Motor neuron (in vitro differentiated cells): ENCODE results near the gene RPS6KA2. TPM values are rescaled to one million over a fixed set of nuclear protein-coding genes. Genes with fewer than 3 reads are reported as not detected.

Experiments
- ATAC-seq, 8 experiments: fragments of 200-7000 bp; cut with Tn5 transposase; replicated peaks in 6 of 8; 2 replicates each; pipeline ENCODE4 v1.8.0; 2021; ENCODE audit warnings: mild to moderate bottlenecking in 8 of 8, moderate library complexity in 8 of 8
- H3K27ac ChIP-seq, 2 donors: fragments of 250-450 bp; sonication (Bioruptor Pico); 2 replicates each; pipeline ENCODE4 v1.9.0; 2021; ENCODE audit warnings: antibody characterized with exemption in 2 of 2, mild to moderate bottlenecking in 2 of 2, moderate library complexity in 1 of 2
- H3K4me1 ChIP-seq, 2 donors: fragments of 250-450 bp; sonication (Bioruptor Pico); replicated peaks in 1 of 2; 2 replicates each; pipeline ENCODE4 v1.6.1; 2021; ENCODE audit warnings: antibody characterized with exemption in 2 of 2, mild to moderate bottlenecking in 2 of 2, moderate library complexity in 1 of 2
- H3K4me3 ChIP-seq, 5 donors: fragments of 250-450 bp; sonication (Bioruptor Pico); 2 replicates each; pipeline ENCODE4 v1.9.0; 2021; ENCODE audit warnings: antibody characterized with exemption in 5 of 5, mild to moderate bottlenecking in 5 of 5, moderate library complexity in 4 of 5
- WGBS, 10 experiments: fragments of 450-650 bp; shearing (Covaris generic); methylation state at CpG; one replicate each; pipeline ENCODE4 v1.0.0; 2022; 5-methylcytosine and 5-hydroxymethylcytosine counted together
- in situ Hi-C, 9 experiments: fragments of 400-800 bp; cut with MboI; loops; one replicate each; pipeline ENCODE4 v1.15.0; 2021; ENCODE audit warnings: low sequenced_read_pairs in 9 of 9, low pct_unique_long_range_greater_than_20kb in 2 of 9; ENCODE audit not compliant: unreplicated experiment in 9 of 9
- total RNA-seq, 8 experiments: library from RNA; unstranded; fragments of 300-600 nt; gene quantifications; 2 replicates each; pipeline versions ENCODE4 v1.2.3 to v1.2.4, GENCODE V29; 2022

RPS6KA2 gene
- total RNA-seq, 8 experiments from 2014 or later: 18.9 to 39.1 (median 24.7) TPM

- WGBS, 10 experiments: 75 to 100% (median 87%) methylated on average over 2 to 13 of the region's 13 CpGs; no CpG with 5 or more reads in 4 of the 10 experiments
- no peak for ATAC-seq
- Histone ChIP-seq H3K4me1 (no peaks in the 10 kb centered on the region), H3K4me3 (no peak overlapping the region), H3K27ac (no peak overlapping the region)
- in situ Hi-C loops: no loop called here
These were observed 178.6 kb downstream of the RPS6KA2 start for GRCh38 chr6:166448432-166448831.

- in situ Hi-C loops: no loop called here
- 68 to 100% (median 97%) methylated on average over 1 to 9 of the region's 11 CpGs for WGBS, 10 experiments
These were observed 180.4 kb downstream of the RPS6KA2 start for GRCh38 chr6:166446567-166447065.

GRCh38 chr6:166446146-166446545 lies 180.9 kb downstream of the RPS6KA2 start:
- H3K27ac ChIP-seq: no peak overlapping the region
- 10 to 100% (median 89%) methylated on average over 1 to 9 of the region's 13 CpGs; no CpG with 5 or more reads in 1 of the 10 experiments for WGBS, 10 experiments
- in situ Hi-C loops: no loop called here
- peaks cover 0 to 14% of the 10 kb centered on the region in 2 donors for H3K4me1 ChIP-seq
- ATAC-seq: no peak
- no peak overlapping the region for H3K4me3 ChIP-seq

More at GRCh38 chr6:166446567-166447065, 180.4 kb downstream of the RPS6KA2 start:
- peaks cover 0 to 14% of the 10 kb centered on the region in 2 donors for H3K4me1 ChIP-seq
- no peak for ATAC-seq
- H3K4me3 ChIP-seq: no peak overlapping the region
- no peak overlapping the region for H3K27ac ChIP-seq

- no peak overlapping the region for H3K4me3 ChIP-seq
- 82 to 100% (median 94%) methylated on average over 1 to 12 of the region's 15 CpGs; no CpG with 5 or more reads in 1 of the 10 experiments for WGBS, 10 experiments
- ATAC-seq: no peak
- H3K27ac ChIP-seq: no peak overlapping the region
- H3K4me1 ChIP-seq: peaks cover 0 to 14% of the 10 kb centered on the region in 2 donors
- in situ Hi-C loops: no loop called here
These were observed 182.6 kb downstream of the RPS6KA2 start for GRCh38 chr6:166444446-166444845.

- no peak for ATAC-seq
- H3K4me1 ChIP-seq: peaks cover 0 to 14% of the 10 kb centered on the region in 2 donors
- in situ Hi-C loops: no loop called here
- H3K27ac ChIP-seq: no peak overlapping the region
- WGBS, 10 experiments: 43 to 100% (median 88%) methylated on average over 1 to 8 of the region's 8 CpGs
- H3K4me3 ChIP-seq: no peak overlapping the region
These were observed 183.9 kb downstream of the RPS6KA2 start for GRCh38 chr6:166443166-166443565.

GRCh38 chr6:166442131-166442685 lies 184.8 kb downstream of the RPS6KA2 start:
- in situ Hi-C loops: no loop called here
- peak in 3 of 8 experiments; percentile 46 to 65 (median 49) for ATAC-seq
- Histone ChIP-seq H3K4me3 (no peak overlapping the region), H3K27ac (peak overlapping the region in 1 of 2 donors; percentile 52), H3K4me1 (peaks cover 0 to 14% of the 10 kb centered on the region in 2 donors)
- 57 to 91% (median 83%) methylated on average over 2 to 18 of the region's 18 CpGs; no CpG with 5 or more reads in 1 of the 10 experiments for WGBS, 10 experiments

- 38 to 97% (median 83%) methylated on average over 1 to 7 of the region's 19 CpGs; no CpG with 5 or more reads in 5 of the 10 experiments for WGBS, 10 experiments
- ATAC-seq: peak in 1 of 8 experiments; percentile 16
- Histone ChIP-seq H3K4me3 (no peak overlapping the region), H3K27ac (no peak overlapping the region), H3K4me1 (peaks cover 0 to 14% of the 10 kb centered on the region in 2 donors)
- in situ Hi-C loops: no loop called here
These were observed 185.5 kb downstream of the RPS6KA2 start for GRCh38 chr6:166441325-166442078.

- H3K27ac ChIP-seq: no peak overlapping the region
- no peak for ATAC-seq
- in situ Hi-C loops: no loop called here
- H3K4me1 ChIP-seq: peaks cover 0 to 14% of the 10 kb centered on the region in 2 donors
- WGBS, 10 experiments: 87 to 100% (median 94%) methylated on average over 2 to 15 of the region's 15 CpGs
- no peak overlapping the region for H3K4me3 ChIP-seq
These were observed 186.3 kb downstream of the RPS6KA2 start for GRCh38 chr6:166440729-166441128.

- no peak overlapping the region for H3K4me3 ChIP-seq
- no peak for ATAC-seq
- peaks cover 0 to 14% of the 10 kb centered on the region in 2 donors for H3K4me1 ChIP-seq
- 69 to 100% (median 81%) methylated on average over 1 to 11 of the region's 11 CpGs; no CpG with 5 or more reads in 2 of the 10 experiments for WGBS, 10 experiments
- H3K27ac ChIP-seq: no peak overlapping the region
- in situ Hi-C loops: no loop called here
These were observed 186.9 kb downstream of the RPS6KA2 start for GRCh38 chr6:166440106-166440505.

- no peak overlapping the region for H3K4me3 ChIP-seq
- WGBS, 10 experiments: 40 to 100% (median 89%) methylated on average over 1 to 4 of the region's 10 CpGs; no CpG with 5 or more reads in 2 of the 10 experiments
- no peak overlapping the region for H3K27ac ChIP-seq
- no peak for ATAC-seq
- in situ Hi-C loops: no loop called here
- H3K4me1 ChIP-seq: peaks cover 0 to 14% of the 10 kb centered on the region in 2 donors
These were observed 187.5 kb downstream of the RPS6KA2 start for GRCh38 chr6:166439366-166440091.

- 49 to 100% (median 90%) methylated on average over 1 to 15 of the region's 16 CpGs for WGBS, 10 experiments
- no peak for ATAC-seq
- in situ Hi-C loops: no loop called here
- Histone ChIP-seq H3K27ac (no peak overlapping the region), H3K4me1 (peaks cover 0 to 14% of the 10 kb centered on the region in 2 donors), H3K4me3 (no peak overlapping the region)
These were observed 188.7 kb downstream of the RPS6KA2 start for GRCh38 chr6:166438211-166438861.

GRCh38 chr6:166437661-166438060 lies 189.4 kb downstream of the RPS6KA2 start:
- H3K27ac ChIP-seq: no peak overlapping the region
- no peak overlapping the region for H3K4me3 ChIP-seq
- H3K4me1 ChIP-seq: peaks cover 0 to 10% of the 10 kb centered on the region in 2 donors
- 40 to 100% (median 90%) methylated on average over 1 to 13 of the region's 15 CpGs; no CpG with 5 or more reads in 2 of the 10 experiments for WGBS, 10 experiments
- in situ Hi-C loops: no loop called here
- no peak for ATAC-seq
